Measurements from ENCODE around the gene ARL4A.

ARL4A gene

GRCh38 chr7:12727455-12728191, 40.2 kb downstream of the ARL4A start:
- DNase-seq, result no peak

GRCh38 chr7:12728192-12728538, 40.7 kb downstream of the ARL4A start:
- DNase-seq, result no peak

DNA sequence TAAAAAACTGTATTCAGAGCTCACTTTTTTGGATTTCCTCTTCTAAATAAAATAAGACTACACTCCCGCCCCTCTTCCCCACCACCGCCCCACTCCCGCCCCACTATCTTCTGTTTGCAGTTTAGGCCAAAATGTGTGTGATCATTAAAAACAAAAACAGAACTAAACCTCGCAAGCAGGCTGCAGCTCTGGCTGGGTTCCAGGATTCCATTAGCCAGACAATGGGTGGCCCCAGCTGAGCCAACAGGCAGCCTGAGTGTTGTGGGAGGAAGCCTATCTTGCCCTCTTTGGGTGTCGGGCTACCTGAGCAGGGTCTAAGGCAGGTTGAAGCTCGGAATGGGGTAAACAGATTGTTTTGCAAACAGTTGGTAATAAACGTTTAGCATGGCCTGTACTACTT, 41.7 kb downstream of the ARL4A start:
- no peak for DNase-seq

DNA sequence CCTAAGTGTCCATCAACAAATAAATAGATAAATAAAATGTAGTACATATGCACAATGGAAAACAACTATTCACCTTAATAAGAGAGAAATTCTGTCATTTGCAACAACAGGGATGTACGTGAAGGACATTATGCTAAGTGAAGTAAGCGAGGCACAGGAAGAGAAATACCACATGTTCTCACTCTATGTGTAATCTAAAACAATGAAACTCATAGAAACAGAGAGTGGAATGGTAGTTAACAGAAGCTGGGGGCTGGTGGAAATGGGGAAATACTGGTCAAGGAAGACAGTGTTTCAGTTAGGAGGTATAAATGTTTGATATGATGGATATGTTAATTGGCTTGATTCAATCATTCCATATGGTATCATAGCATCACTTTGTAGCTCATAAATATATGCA, 43.1 kb downstream of the ARL4A start:
- no peak for DNase-seq

- DNase-seq, result no peak
These were observed 43.8 kb downstream of the ARL4A start for GRCh38 chr7:12731214-12731656.

DNA sequence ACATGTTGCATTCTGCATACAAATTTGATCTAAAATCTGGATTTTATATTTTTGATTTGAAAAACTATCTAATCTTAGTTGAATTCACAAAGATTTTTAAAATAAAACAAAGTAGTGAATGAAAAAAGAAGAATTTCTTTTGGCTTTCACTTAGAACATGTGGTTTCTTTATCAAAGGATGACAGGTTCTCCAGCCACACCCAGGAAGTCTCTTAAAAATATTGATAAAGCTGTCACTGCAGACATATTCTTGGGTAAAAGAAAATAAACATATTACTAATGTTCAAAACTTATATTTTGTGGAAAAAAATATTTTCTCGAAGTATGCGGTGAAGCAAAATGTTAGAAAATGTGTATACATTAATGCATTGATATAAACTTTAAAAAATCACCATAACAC, 44.3 kb downstream of the ARL4A start:
- DNase-seq, result no peak

DNA sequence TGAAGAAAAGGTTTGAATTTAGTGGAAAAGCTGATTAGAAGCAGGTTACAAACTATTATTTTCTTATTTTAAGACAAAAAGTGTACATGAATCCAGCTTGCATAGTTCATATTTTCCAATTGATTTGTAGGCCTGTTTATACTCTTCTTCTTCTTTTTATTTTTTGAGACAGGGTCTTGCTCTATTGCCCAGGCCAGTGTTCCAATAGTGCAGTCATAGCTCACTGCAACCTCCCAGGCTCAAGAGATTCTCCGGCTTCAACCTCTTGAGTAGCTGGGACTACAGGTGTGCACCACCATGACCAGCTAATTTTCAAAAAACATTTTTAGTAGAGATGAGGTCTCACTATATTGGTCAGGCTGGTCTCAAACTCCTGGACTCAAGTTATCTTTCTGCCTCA, 45.0 kb downstream of the ARL4A start:
- DNase-seq, result no peak

GRCh38 chr7:12735923-12736322, 48.5 kb downstream of the ARL4A start:
- DNase-seq, result no peak

- no peak for DNase-seq
These were observed 49.9 kb downstream of the ARL4A start for GRCh38 chr7:12737373-12737772.

GRCh38 chr7:12737836-12738235, 50.4 kb downstream of the ARL4A start:
- DNase-seq, result no peak

- no peak for DNase-seq
These were observed 51.2 kb downstream of the ARL4A start for GRCh38 chr7:12738665-12739064.
